HepG2 (cell line): ENCODE data around the gene DERL2.
"Not testable (repeated sequence)": the region's sequence is repeated elsewhere in the genome, so short reads cannot be mapped to it uniquely, and the experiment has no call there.

Experiments used
- ATAD3A ChIP-seq: sonication (generic); formaldehyde crosslinking; IDR thresholded peaks from 2 replicates; pipeline ENCODE4 v1.4.0; 2020; ENCODE audit warnings: missing genetic modification reagents
- CEBPB ChIP-seq: IDR thresholded peaks from 2 replicates; pipeline ENCODE4 v1.6.1; 2011; ENCODE audit warnings: low read depth, low read length, improper control_type of control experiment, borderline replicate concordance
- CTCF ChIP-seq: sonication (generic); formaldehyde crosslinking; IDR thresholded peaks from 2 replicates; pipeline ENCODE4 v1.5.0; 2020; ENCODE audit warnings: mild to moderate bottlenecking, missing genetic modification reagents, moderate library complexity
- EP300 ChIP-seq, 3 experiments: sonication (generic) in 1 of 3; formaldehyde crosslinking in 1 of 3; IDR thresholded peaks; 2 replicates each; pipeline versions ENCODE4 v1.5.1 to v1.6.1; 2011 to 2020; ENCODE audit warnings: low read depth in 2 of 3, low read length in 2 of 3, borderline replicate concordance in 1 of 3, improper control_type of control experiment in 1 of 3, mild to moderate bottlenecking in 1 of 3, missing genetic modification reagents in 1 of 3, moderate library complexity in 1 of 3
- HIVEP1 ChIP-seq: sonication (generic); formaldehyde crosslinking; IDR thresholded peaks from 2 replicates; pipeline ENCODE4 v1.4.0; 2020; ENCODE audit warnings: mild to moderate bottlenecking, missing genetic modification reagents
- HNRNPLL ChIP-seq: fragments of 200-400 bp; formaldehyde crosslinking; IDR thresholded peaks from 2 replicates; pipeline ENCODE4 v1.6.1; 2017; ENCODE audit warnings: mild to moderate bottlenecking, low read depth, low read length; ENCODE audit not compliant: poor library complexity, severe bottlenecking
- KDM1A ChIP-seq: IDR thresholded peaks from 2 replicates; pipeline ENCODE4 v1.6.1; 2016; ENCODE audit warnings: missing compliant biosample characterization
- NKX3-1 ChIP-seq: sonication (generic); formaldehyde crosslinking; IDR thresholded peaks from 2 replicates; pipeline ENCODE4 v1.5.0; 2020; ENCODE audit warnings: missing genetic modification reagents
- RNF2 ChIP-seq: fragments of 450-650 bp; conservative IDR thresholded peaks from 2 replicates; pipeline ENCODE4 v1.6.1; 2016; ENCODE audit warnings: low read depth
- ZBTB3 ChIP-seq: sonication (generic); formaldehyde crosslinking; IDR thresholded peaks from 2 replicates; pipeline ENCODE4 v1.4.0; 2020; ENCODE audit warnings: low read depth, mild to moderate bottlenecking, moderate library complexity, missing genetic modification reagents, borderline replicate concordance
- ZFP41 ChIP-seq: sonication (generic); formaldehyde crosslinking; IDR thresholded peaks from 2 replicates; pipeline ENCODE4 v1.4.0; 2020; ENCODE audit warnings: mild to moderate bottlenecking, missing genetic modification reagents, borderline replicate concordance

GRCh38 chr17:5431234-5431633 lies 54.7 kb downstream of the DERL2 start:
- TF ChIP-seq NKX3-1; ZFP41 (CRISPR knock-in tag); EP300 (IDR thresholded peaks at IDR 0.05; ENCODE audit: low read depth in 2 of 2, low read length in 2 of 2); EP300 (CRISPR knock-in tag; IDR thresholded peaks at IDR 0.05; ENCODE audit: borderline replicate concordance); HNRNPLL; ZBTB3 (CRISPR knock-in tag); KDM1A (CRISPR knock-in tag); RNF2; CEBPB; ATAD3A; CTCF; HIVEP1 (CRISPR knock-in tag): not testable (repeated sequence)
